IPS DF 6.9 (cell line): ENCODE data around the gene HTRA3.

Experiments used
- DNase-seq: peaks from one replicate; pipeline ENCODE4 v3.0.0-alpha.2; 2013; ENCODE audit warnings: low read depth, low spot score
- H3K27ac ChIP-seq: one replicate; pipeline ENCODE4 v1.5.1; 2013; ENCODE audit warnings: low read length, control low read depth
- H3K27me3 ChIP-seq: 2 replicates; pipeline ENCODE4 v1.6.1; 2013; ENCODE audit warnings: mild to moderate bottlenecking, low read length; ENCODE audit not compliant: control insufficient read depth, insufficient read depth
- H3K36me3 ChIP-seq: 2 replicates; pipeline ENCODE4 v1.6.1; 2013; ENCODE audit warnings: low read length; ENCODE audit not compliant: control insufficient read depth, insufficient read depth
- H3K4me1 ChIP-seq: 2 replicates; pipeline ENCODE4 v1.6.1; 2013; ENCODE audit warnings: low read length; ENCODE audit not compliant: control insufficient read depth, insufficient read depth
- H3K4me3 ChIP-seq: 2 replicates; pipeline ENCODE4 v1.5.1; 2013; ENCODE audit warnings: mild to moderate bottlenecking, low read length
- H3K9me3 ChIP-seq: 2 replicates; pipeline ENCODE4 v1.6.1; 2013; ENCODE audit warnings: low read length, inconsistent platforms; ENCODE audit not compliant: control insufficient read depth, insufficient read depth
- WGBS: extraction: QIAGEN DNeasy Blood & Tissue Kit; methylation state at CpG from one replicate; pipeline ENCODE4 v1.1.7; 2013; ENCODE audit warnings: mixed read lengths, missing lambda C conversion rate; ENCODE audit not compliant: insufficient read length, insufficient coverage; 5-methylcytosine and 5-hydroxymethylcytosine counted together

The HTRA3 gene

GRCh38 chr4:8311101-8312068 lies 41.8 kb downstream of the HTRA3 start:
- H3K9me3 ChIP-seq = no peaks in the 10 kb centered on the region
- H3K4me3 ChIP-seq = no peak overlapping the region
- no peak overlapping the region for H3K27ac ChIP-seq
- peaks cover 6% of the 10 kb centered on the region for H3K4me1 ChIP-seq
- DNase-seq = no peak
- no peaks in the 10 kb centered on the region for H3K36me3 ChIP-seq
- no CpG with 5 or more reads among the region's 13 CpGs for WGBS
- H3K27me3 ChIP-seq = no peaks in the 10 kb centered on the region

GRCh38 chr4:8312069-8312445 lies 42.5 kb downstream of the HTRA3 start:
- no peak for DNase-seq
- no peaks in the 10 kb centered on the region for H3K36me3 ChIP-seq
- no CpG with 5 or more reads among the region's 3 CpGs for WGBS
- H3K4me1 ChIP-seq = peaks cover 6% of the 10 kb centered on the region
- H3K27ac ChIP-seq = no peak overlapping the region
- no peaks in the 10 kb centered on the region for H3K27me3 ChIP-seq
- H3K9me3 ChIP-seq = no peaks in the 10 kb centered on the region
- H3K4me3 ChIP-seq = no peak overlapping the region

GRCh38 chr4:8312976-8313375 lies 43.4 kb downstream of the HTRA3 start:
- H3K27ac ChIP-seq = no peak overlapping the region
- no peak overlapping the region for H3K4me3 ChIP-seq
- DNase-seq = no peak
- H3K9me3 ChIP-seq = no peaks in the 10 kb centered on the region
- no peaks in the 10 kb centered on the region for H3K27me3 ChIP-seq
- no peaks in the 10 kb centered on the region for H3K36me3 ChIP-seq
- H3K4me1 ChIP-seq = peaks cover 6% of the 10 kb centered on the region

GRCh38 chr4:8314691-8315255 lies 45.2 kb downstream of the HTRA3 start:
- Histone ChIP-seq H3K4me3 (no peak overlapping the region), H3K4me1 (peaks cover 6% of the 10 kb centered on the region), H3K36me3 (no peaks in the 10 kb centered on the region), H3K27ac (no peak overlapping the region), H3K27me3 (no peaks in the 10 kb centered on the region), H3K9me3 (no peaks in the 10 kb centered on the region)
- whole genome bisulfite sequencing = no CpG with 5 or more reads among the region's 5 CpGs
- no peak for DNase-seq

GRCh38 chr4:8315435-8316250 lies 46.1 kb downstream of the HTRA3 start:
- H3K27me3 ChIP-seq = no peaks in the 10 kb centered on the region
- H3K36me3 ChIP-seq = no peaks in the 10 kb centered on the region
- peak; percentile 33 for DNase-seq
- no peak overlapping the region for H3K4me3 ChIP-seq
- H3K27ac ChIP-seq = no peak overlapping the region
- H3K9me3 ChIP-seq = no peaks in the 10 kb centered on the region
- peaks cover 6% of the 10 kb centered on the region for H3K4me1 ChIP-seq
- no CpG with 5 or more reads among the region's 21 CpGs for whole genome bisulfite sequencing

- Histone ChIP-seq H3K4me1 (peaks cover 6% of the 10 kb centered on the region), H3K36me3 (no peaks in the 10 kb centered on the region), H3K27ac (no peak overlapping the region), H3K9me3 (no peaks in the 10 kb centered on the region), H3K4me3 (no peak overlapping the region), H3K27me3 (no peaks in the 10 kb centered on the region)
- DNase-seq = no peak
- no CpG with 5 or more reads among the region's 10 CpGs for WGBS
Observed at GRCh38 chr4:8316251-8316771, 46.8 kb downstream of the HTRA3 start.

- no CpG with 5 or more reads among the region's 15 CpGs for WGBS
- no peaks in the 10 kb centered on the region for H3K36me3 ChIP-seq
- no peak overlapping the region for H3K27ac ChIP-seq
- H3K9me3 ChIP-seq = no peaks in the 10 kb centered on the region
- H3K4me1 ChIP-seq = peaks cover 6% of the 10 kb centered on the region
- H3K4me3 ChIP-seq = no peak overlapping the region
- no peaks in the 10 kb centered on the region for H3K27me3 ChIP-seq
- no peak for DNase-seq
Observed at GRCh38 chr4:8316911-8317351, 47.4 kb downstream of the HTRA3 start.

- H3K27ac ChIP-seq = no peak overlapping the region
Observed at GRCh38 chr4:8317474-8317873, 47.9 kb downstream of the HTRA3 start.

GRCh38 chr4:8318509-8318908 lies 49.0 kb downstream of the HTRA3 start:
- Histone ChIP-seq H3K36me3 (no peaks in the 10 kb centered on the region), H3K4me3 (no peak overlapping the region), H3K27me3 (no peaks in the 10 kb centered on the region), H3K27ac (no peak overlapping the region), H3K9me3 (no peaks in the 10 kb centered on the region), H3K4me1 (peaks cover 6% of the 10 kb centered on the region)
- no CpG with 5 or more reads among the region's 7 CpGs for WGBS
- no peak for DNase-seq

More at GRCh38 chr4:8317474-8317873, 47.9 kb downstream of the HTRA3 start:
- no peak for DNase-seq
- H3K36me3 ChIP-seq = no peaks in the 10 kb centered on the region
- H3K27me3 ChIP-seq = no peaks in the 10 kb centered on the region
- no peaks in the 10 kb centered on the region for H3K9me3 ChIP-seq
- peaks cover 6% of the 10 kb centered on the region for H3K4me1 ChIP-seq
- H3K4me3 ChIP-seq = no peak overlapping the region
- WGBS = no CpG with 5 or more reads among the region's 6 CpGs

- Histone ChIP-seq H3K27me3 (no peaks in the 10 kb centered on the region), H3K27ac (no peak overlapping the region), H3K4me1 (peaks cover 6% of the 10 kb centered on the region), H3K36me3 (no peaks in the 10 kb centered on the region), H3K4me3 (no peak overlapping the region), H3K9me3 (no peaks in the 10 kb centered on the region)
- WGBS = no CpG with 5 or more reads among the region's 6 CpGs
- DNase-seq = no peak
Observed at GRCh38 chr4:8319061-8319460, 49.5 kb downstream of the HTRA3 start.
